ENCODE results near the gene COTL1. TPM values are rescaled to one million over a fixed set of nuclear protein-coding genes. Genes with fewer than 3 reads are reported as not detected.

COTL1 gene
- total and polyA plus RNA-seq, 9 of the 15 experiments (the other 6 are each of a cell fraction or from before 2014, with no cell fraction given) = 27.7 to 185 (median 72.5) TPM

GRCh38 chr16:84585886-84586285 lies 32.0 kb downstream of the COTL1 start (continued):
- no peak for TF ChIP-seq UBTF (IDR thresholded peaks at IDR 0.05; ENCODE audit: borderline replicate concordance in 1 of 2, low read depth in 2 of 2, low read length in 2 of 2)
- TF ChIP-seq ZZZ3 (IDR thresholded peaks at IDR 0.05) = no peak
- no peak for TF ChIP-seq PYGO2 (tag; IDR thresholded peaks at IDR 0.05)
- peak; percentile 97 for TF ChIP-seq USF1 (CRISPR knock-in tag; IDR thresholded peaks at IDR 0.05)
- no peak for TF ChIP-seq ELK3 (CRISPR knock-in tag; IDR thresholded peaks at IDR 0.05)
- no peak for TF ChIP-seq ZBTB34 (CRISPR knock-in tag; IDR thresholded peaks at IDR 0.05)
- TF ChIP-seq RAD51 (IDR thresholded peaks at IDR 0.05; ENCODE audit: borderline replicate concordance, low read depth) = peak; percentile 95
- TF ChIP-seq NUFIP1 (IDR thresholded peaks at IDR 0.05; ENCODE audit: partially characterized antibody) = no peak
- TF ChIP-seq ZFP36 (IDR thresholded peaks at IDR 0.05; ENCODE audit: low read depth, low read length, partially characterized antibody) = no peak
- TF ChIP-seq RBM25 (IDR thresholded peaks at IDR 0.05; ENCODE audit: low read depth, low read length, severe bottlenecking) = peak; percentile 37
- no peak for TF ChIP-seq ZNF780A (CRISPR knock-in tag; IDR thresholded peaks at IDR 0.05)
- no peak for TF ChIP-seq ATF6 (CRISPR knock-in tag; IDR thresholded peaks at IDR 0.05)
- TF ChIP-seq PBX2 (CRISPR knock-in tag; IDR thresholded peaks at IDR 0.05; ENCODE audit: low read depth) = peak; percentile 78
- TF ChIP-seq PBX2 (tag; conservative IDR thresholded peaks at IDR 0.05; ENCODE audit: low read depth) = peak; percentile 93
- TF ChIP-seq RBM34 (IDR thresholded peaks at IDR 0.05; ENCODE audit: borderline replicate concordance, insufficient read depth, low read length) = no peak
- peak; percentile 98 for TF ChIP-seq PKNOX1 (IDR thresholded peaks at IDR 0.05)

Measured in K562 (cell line).